ENCODE measurements around the gene CD44. TPM values are rescaled to one million over a fixed set of nuclear protein-coding genes. Genes with fewer than 3 reads are reported as not detected.

Gene CD44
- total RNA-seq, 4 donors from 2014 or later, result 861 to 1,282 (median 914) TPM

DNA sequence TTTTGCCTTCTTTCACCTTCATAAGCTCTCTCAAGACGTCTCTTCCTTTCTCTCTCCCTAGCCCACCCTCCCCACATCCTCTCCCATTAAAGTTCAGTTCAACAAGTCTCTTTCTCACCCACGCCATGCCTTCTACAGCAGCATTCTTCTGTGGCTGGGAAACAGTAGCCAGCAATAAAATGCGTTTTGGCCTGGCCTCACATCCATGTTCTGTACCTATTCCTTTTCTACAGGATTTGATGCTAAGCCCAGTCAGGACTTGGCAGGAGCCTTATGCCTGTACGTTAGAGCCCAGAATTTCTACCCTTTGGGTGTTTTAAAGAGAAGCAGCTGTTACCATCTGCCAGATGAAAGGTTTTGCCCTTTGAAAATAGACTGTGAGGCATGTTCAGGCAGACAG is 7.1 kb upstream of the CD44 start:
- H3K4me3 ChIP-seq (ENCODE audit: low read depth, poor library complexity, severe bottlenecking), result no peak overlapping the region
- TF ChIP-seq, protein P1, sequence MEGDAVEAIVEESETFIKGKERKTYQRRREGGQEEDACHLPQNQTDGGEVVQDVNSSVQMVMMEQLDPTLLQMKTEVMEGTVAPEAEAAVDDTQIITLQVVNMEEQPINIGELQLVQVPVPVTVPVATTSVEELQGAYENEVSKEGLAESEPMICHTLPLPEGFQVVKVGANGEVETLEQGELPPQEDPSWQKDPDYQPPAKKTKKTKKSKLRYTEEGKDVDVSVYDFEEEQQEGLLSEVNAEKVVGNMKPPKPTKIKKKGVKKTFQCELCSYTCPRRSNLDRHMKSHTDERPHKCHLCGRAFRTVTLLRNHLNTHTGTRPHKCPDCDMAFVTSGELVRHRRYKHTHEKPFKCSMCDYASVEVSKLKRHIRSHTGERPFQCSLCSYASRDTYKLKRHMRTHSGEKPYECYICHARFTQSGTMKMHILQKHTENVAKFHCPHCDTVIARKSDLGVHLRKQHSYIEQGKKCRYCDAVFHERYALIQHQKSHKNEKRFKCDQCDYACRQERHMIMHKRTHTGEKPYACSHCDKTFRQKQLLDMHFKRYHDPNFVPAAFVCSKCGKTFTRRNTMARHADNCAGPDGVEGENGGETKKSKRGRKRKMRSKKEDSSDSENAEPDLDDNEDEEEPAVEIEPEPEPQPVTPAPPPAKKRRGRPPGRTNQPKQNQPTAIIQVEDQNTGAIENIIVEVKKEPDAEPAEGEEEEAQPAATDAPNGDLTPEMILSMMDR (IDR thresholded peaks at IDR 0.05), result no peak
- intact Hi-C loops (cut with DNase I; ENCODE audit: low total_unique reads), result no loop called here
- 45 to 62% methylated on average over 4 of the region's 4 CpGs for WGBS, 2 donors
- DNase-seq (ENCODE audit: low spot score in 2 of 2), result no peak

DNA sequence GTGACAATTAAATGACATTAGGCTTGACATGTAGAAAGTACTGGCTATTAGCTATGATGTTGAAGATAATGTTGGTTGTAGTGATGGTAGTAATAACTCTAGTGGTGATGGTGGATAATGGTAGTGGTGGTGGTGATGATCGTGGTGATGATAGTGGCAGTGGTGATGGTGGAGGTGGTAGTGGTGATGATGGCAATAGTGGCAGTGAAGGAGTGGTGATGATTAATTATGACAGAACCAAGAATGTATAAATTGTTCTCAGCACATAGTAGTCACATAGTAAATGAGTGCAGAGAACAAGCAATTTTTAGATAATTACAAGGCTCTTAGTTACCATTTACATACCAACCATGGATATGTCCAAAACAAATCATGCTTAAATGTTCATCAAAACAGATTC is 5.3 kb upstream of the CD44 start:
- H3K4me3 ChIP-seq (ENCODE audit: low read depth, poor library complexity, severe bottlenecking), result no peak overlapping the region
- TF ChIP-seq, protein P1 (IDR thresholded peaks at IDR 0.05), result no peak
- TF ChIP-seq POLR2A (IDR thresholded peaks at IDR 0.05), result no peak
- intact Hi-C loops (cut with DNase I; ENCODE audit: low total_unique reads), result no loop called here
- no peak for DNase-seq (ENCODE audit: low spot score in 2 of 2)
- WGBS, 2 donors, result 96 to 100% methylated on average over 1 of the region's 1 CpG

DNA sequence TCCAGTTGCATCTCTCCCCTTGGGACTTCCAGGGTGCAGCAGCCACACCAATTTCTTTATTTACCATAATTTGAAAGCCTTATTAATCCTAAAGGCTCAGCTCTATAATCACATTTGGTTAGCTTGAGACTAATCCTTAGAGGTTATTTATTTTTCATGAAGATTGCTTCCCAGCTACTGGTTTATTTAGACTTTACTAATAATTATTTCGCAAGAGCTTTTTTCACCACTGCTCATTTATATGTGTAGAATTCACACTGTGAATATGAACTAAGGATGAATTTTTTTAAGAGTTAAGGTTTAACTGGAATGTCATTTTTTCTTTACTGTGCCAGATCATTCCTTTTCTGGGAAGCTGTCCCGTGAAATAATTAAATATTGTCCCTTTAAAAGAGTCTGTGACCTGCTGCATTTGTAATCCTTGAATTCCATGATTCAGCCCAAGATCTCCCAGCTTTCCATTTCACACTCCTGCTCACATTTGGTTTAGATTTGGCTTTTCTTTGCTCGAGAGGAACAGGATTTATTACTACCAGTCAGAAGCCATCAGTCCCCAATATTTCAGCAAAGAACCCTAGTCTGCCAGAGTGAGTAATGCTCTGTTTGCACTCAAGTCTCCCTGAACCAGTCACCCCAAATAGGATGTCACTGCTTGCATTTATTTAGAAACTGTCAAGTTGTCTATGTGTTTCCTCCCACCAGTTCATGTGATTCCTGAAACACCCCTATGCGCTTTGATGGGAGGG is 4.4 kb upstream of the CD44 start:
- TF ChIP-seq, protein P1 (IDR thresholded peaks at IDR 0.05), result no peak
- TF ChIP-seq POLR2A (IDR thresholded peaks at IDR 0.05), result no peak
- H3K4me3 ChIP-seq (ENCODE audit: low read depth, poor library complexity, severe bottlenecking), result no peak overlapping the region
- 56 to 70% methylated on average over 4 of the region's 4 CpGs for WGBS, 2 donors
- DNase-seq (ENCODE audit: low spot score in 2 of 2), result no peak
- intact Hi-C loops (cut with DNase I; ENCODE audit: low total_unique reads), result no loop called here

DNA sequence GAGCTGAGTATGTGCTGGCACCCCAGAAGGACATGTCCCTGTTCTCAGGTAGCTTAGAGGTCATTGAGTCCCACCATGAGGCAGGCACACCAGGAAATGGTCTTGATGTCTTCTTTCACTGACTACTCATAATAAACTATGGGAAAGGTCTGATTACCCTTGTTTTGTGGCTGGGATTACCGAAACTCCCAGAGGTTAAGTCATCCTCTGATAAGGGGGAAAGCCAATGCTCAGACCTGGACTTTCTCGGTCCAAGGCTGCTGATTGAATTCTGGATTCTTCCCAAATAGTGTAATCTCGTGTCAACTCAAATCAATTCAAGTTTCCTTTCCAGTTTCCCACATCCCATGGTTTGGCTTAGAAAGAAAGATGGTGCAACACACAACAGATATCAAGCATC is 3.7 kb upstream of the CD44 start:
- intact Hi-C loops (cut with DNase I; ENCODE audit: low total_unique reads), result no loop called here

DNA sequence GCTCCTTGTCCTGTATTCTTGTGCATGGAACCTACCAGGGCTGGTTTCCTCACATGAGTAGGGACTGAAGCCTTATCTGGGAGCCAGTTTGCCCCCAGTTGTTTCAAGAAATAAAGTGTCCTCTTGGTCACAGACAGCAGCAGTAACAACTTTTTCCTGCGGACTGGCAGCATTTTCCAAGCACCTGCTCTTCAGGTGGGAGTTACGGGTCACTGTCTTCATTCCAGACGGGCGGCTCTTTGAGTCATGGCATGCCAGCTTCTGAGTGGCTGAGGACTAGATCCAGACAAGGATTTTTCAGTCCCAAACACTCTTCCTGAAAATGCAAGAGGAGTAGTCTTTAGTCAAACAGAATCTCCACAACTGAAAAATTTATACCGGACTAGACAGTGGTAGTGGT is 2.7 kb upstream of the CD44 start:
- WGBS, 2 donors, result 90 to 94% methylated on average over 5 of the region's 5 CpGs
- no peak for DNase-seq (ENCODE audit: low spot score in 2 of 2)
- no peak overlapping the region for H3K4me3 ChIP-seq (ENCODE audit: low read depth, poor library complexity, severe bottlenecking)
- intact Hi-C loops (cut with DNase I; ENCODE audit: low total_unique reads), result no loop called here
- TF ChIP-seq, protein P1 (IDR thresholded peaks at IDR 0.05), result no peak
- no peak for TF ChIP-seq POLR2A (IDR thresholded peaks at IDR 0.05)

More for the DNA sequence above, 3.7 kb upstream of the CD44 start:
- TF ChIP-seq, protein P1 (IDR thresholded peaks at IDR 0.05), result no peak
- no peak for TF ChIP-seq POLR2A (IDR thresholded peaks at IDR 0.05)
- DNase-seq (ENCODE audit: low spot score in 2 of 2), result no peak
- no peak overlapping the region for H3K4me3 ChIP-seq (ENCODE audit: low read depth, poor library complexity, severe bottlenecking)
- 65 to 82% methylated on average over 3 of the region's 3 CpGs for WGBS, 2 donors

DNA sequence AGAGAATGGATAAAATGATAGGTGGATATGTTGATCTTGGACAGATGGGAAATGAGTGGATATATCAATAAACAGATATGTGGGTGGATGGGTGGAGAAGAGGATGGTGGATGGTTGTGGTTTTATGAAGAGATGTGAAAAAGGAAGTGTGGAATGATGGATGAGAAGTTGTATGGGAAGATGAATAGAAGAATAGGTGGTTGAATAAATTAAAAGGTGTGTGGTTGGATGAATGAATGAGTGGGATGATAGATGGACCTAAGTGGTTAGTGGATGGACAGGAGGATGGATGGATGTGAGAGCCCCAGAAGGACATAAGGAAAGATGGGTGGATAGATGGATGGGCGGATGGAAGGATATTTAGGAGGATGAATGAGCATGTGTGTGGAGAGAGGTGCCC is 913 bp upstream of the CD44 start:
- TF ChIP-seq POLR2A (IDR thresholded peaks at IDR 0.05), result no peak
- TF ChIP-seq, protein P1 (IDR thresholded peaks at IDR 0.05), result no peak
- DNase-seq (ENCODE audit: low spot score in 2 of 2), result no peak
- intact Hi-C loops (cut with DNase I; ENCODE audit: low total_unique reads), result no loop called here
- 60 to 73% methylated on average over 1 of the region's 1 CpG for WGBS, 2 donors
- H3K4me3 ChIP-seq (ENCODE audit: low read depth, poor library complexity, severe bottlenecking), result no peak overlapping the region

All from lower leg skin (tissue), 4 donors.